Measurements from ENCODE around the gene CD55. TPM values are rescaled to one million over a fixed set of nuclear protein-coding genes. Genes with fewer than 3 reads are reported as not detected.

CD55 gene
- total and polyA plus RNA-seq, 12 donors, result 76.1 to 600 (median 244) TPM

DNA sequence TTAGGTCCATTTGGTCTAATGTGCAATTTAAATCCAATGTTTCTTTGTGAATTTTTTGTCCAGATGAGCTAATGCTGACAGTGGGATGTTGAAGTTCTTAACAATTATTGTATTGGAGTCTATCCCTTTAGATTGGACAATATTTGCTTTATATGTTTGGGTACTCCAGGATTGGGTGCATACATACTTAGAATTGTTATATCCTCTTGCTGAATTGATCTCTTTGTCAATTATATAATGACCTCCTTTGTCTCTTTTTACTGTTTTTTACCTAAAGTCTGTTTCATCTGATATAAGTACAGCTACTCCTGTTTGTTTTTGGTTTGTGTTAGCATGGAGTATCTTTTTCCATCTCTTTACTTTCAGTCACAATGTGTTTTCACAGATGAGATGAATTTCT is 22.2 kb downstream of the CD55 start:
- H3K27ac ChIP-seq, result no peak overlapping the region
- H3K4me3 ChIP-seq, result no peak overlapping the region
- H3K9me3 ChIP-seq (replicated peaks in 1 of 3), result peaks cover 0 to 5% (median 2%) of the 10 kb centered on the region in 3 donors
- no peaks in the 10 kb centered on the region for H3K27me3 ChIP-seq
- intact Hi-C loops (cut with DNase I), result no loop called here
- H3K4me1 ChIP-seq (replicated peaks in 1 of 2), result peaks cover 0 to 24% of the 10 kb centered on the region in 2 donors
- DNase-seq, result no peak
- TF ChIP-seq, protein P1, sequence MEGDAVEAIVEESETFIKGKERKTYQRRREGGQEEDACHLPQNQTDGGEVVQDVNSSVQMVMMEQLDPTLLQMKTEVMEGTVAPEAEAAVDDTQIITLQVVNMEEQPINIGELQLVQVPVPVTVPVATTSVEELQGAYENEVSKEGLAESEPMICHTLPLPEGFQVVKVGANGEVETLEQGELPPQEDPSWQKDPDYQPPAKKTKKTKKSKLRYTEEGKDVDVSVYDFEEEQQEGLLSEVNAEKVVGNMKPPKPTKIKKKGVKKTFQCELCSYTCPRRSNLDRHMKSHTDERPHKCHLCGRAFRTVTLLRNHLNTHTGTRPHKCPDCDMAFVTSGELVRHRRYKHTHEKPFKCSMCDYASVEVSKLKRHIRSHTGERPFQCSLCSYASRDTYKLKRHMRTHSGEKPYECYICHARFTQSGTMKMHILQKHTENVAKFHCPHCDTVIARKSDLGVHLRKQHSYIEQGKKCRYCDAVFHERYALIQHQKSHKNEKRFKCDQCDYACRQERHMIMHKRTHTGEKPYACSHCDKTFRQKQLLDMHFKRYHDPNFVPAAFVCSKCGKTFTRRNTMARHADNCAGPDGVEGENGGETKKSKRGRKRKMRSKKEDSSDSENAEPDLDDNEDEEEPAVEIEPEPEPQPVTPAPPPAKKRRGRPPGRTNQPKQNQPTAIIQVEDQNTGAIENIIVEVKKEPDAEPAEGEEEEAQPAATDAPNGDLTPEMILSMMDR (IDR thresholded peaks at IDR 0.05), result no peak
- no peak for TF ChIP-seq POLR2A (IDR thresholded peaks at IDR 0.05)
- peaks cover 0 to 58% of the 10 kb centered on the region in 2 donors for H3K36me3 ChIP-seq (replicated peaks in 1 of 2)

DNA sequence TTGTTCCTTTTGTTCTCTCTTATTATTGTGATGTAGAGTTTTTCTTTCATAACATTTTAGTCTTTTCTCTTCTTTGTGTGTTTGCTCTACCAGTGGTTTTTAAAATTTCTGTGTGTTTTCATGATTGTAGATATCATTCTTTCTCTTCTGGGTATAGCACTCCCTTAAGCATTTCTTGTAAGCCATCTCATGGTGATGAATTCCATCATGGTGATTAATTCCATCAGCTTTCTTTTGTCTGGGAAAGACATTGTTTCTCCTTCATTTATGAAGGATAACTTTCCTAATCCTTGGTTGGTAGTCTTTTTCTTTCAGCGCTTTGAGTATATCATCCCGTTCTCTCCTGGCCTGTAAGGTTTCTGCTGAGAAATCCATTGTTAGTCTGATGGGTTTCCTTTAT is 22.7 kb downstream of the CD55 start:
- Histone ChIP-seq H3K36me3 (replicated peaks in 1 of 2) (peaks cover 0 to 52% of the 10 kb centered on the region in 2 donors), H3K27me3 (no peaks in the 10 kb centered on the region), H3K9me3 (replicated peaks in 1 of 3) (peaks cover 0 to 7% (median 3%) of the 10 kb centered on the region in 3 donors), H3K4me1 (replicated peaks in 1 of 2) (peaks cover 0 to 24% of the 10 kb centered on the region in 2 donors), H3K4me3 (no peak overlapping the region), H3K27ac (no peak overlapping the region)
- 91 to 100% (median 99%) methylated on average over 2 of the region's 2 CpGs for WGBS, 4 donors
- DNase-seq, result no peak
- TF ChIP-seq, protein P1 (IDR thresholded peaks at IDR 0.05), result no peak
- no peak for TF ChIP-seq POLR2A (IDR thresholded peaks at IDR 0.05)
- intact Hi-C loops (cut with DNase I), result no loop called here

- TF ChIP-seq POLR2A (IDR thresholded peaks at IDR 0.05), result no peak
- TF ChIP-seq, protein P1 (IDR thresholded peaks at IDR 0.05), result no peak
- Histone ChIP-seq H3K4me3 (no peak overlapping the region), H3K36me3 (replicated peaks in 1 of 2) (peaks cover 0 to 38% of the 10 kb centered on the region in 2 donors), H3K27me3 (no peaks in the 10 kb centered on the region), H3K27ac (peak overlapping the region in 1 of 5 donors; percentile 6), H3K9me3 (replicated peaks in 1 of 3) (peaks cover 0 to 7% (median 3%) of the 10 kb centered on the region in 3 donors), H3K4me1 (replicated peaks in 1 of 2) (peaks cover 0 to 24% of the 10 kb centered on the region in 2 donors)
- DNase-seq, result no peak
- 80 to 82% (median 81%) methylated on average over 5 to 7 of the region's 7 CpGs for WGBS, 4 donors
- intact Hi-C loops (cut with DNase I), result no loop called here
Observed at GRCh38 chr1:207345644-207346477, 24.4 kb downstream of the CD55 start.

GRCh38 chr1:207346513-207346912 is 25.0 kb downstream of the CD55 start:
- Histone ChIP-seq H3K36me3 (replicated peaks in 1 of 2) (peaks cover 0 to 36% of the 10 kb centered on the region in 2 donors), H3K9me3 (replicated peaks in 1 of 3) (peaks cover 0 to 7% (median 3%) of the 10 kb centered on the region in 3 donors), H3K27ac (peak overlapping the region in 1 of 5 donors; percentile 6), H3K4me1 (replicated peaks in 1 of 2) (peaks cover 0 to 18% of the 10 kb centered on the region in 2 donors), H3K4me3 (no peak overlapping the region), H3K27me3 (no peaks in the 10 kb centered on the region)
- TF ChIP-seq, protein P1 (IDR thresholded peaks at IDR 0.05), result no peak
- no peak for TF ChIP-seq POLR2A (IDR thresholded peaks at IDR 0.05)
- WGBS, 4 donors, result 81 to 88% (median 84%) methylated on average over 1 to 3 of the region's 3 CpGs
- no peak for DNase-seq
- intact Hi-C loops (cut with DNase I), result no loop called here

All from adrenal gland (tissue), 12 donors.